ENCODE measurements around the gene PTGES3. TPM values are rescaled to one million over a fixed set of nuclear protein-coding genes. Genes with fewer than 3 reads are reported as not detected.

Gene PTGES3
- total and polyA plus RNA-seq, 10 of the 15 experiments (the other 5 are each of a cell fraction or from before 2014, with no cell fraction given), result 117 to 520 (median 175) TPM

DNA sequence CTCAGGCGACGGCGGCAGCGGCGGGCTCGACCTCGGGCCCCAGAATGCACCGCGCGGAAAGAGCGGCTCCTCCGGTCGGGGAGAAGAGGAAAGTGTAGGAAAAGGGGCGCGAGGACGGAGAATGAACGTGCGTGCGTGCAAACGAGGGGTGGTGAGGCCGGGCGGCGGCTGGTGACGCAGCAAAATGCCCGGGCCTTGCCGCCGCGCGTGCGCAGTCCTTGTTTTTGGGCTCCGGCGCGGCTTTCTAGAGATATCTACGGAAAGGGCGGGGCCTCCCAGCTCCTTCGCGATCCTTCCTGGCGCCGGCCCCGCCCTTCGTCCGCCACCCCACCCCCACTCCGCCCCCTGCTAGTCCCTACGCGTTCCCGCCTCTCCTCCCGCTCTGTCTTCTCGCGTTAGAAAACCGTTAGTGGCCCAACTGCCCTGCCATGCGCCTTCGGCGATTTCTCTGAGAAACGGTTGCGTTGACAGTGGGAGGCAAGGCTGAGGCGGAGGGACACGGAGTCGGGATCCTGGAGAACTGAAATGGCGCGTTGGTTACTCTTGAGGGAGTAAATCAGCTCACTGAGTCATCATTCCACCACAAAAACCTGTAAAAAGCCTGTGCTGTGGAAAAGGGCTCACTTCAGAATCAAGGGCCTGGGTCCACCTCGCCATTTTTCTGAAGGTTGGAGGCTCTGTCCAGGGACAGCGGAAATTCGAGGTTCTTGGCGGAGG lies at the start of gene PTGES3 (continued):
- TF ChIP-seq BCL11A (IDR thresholded peaks at IDR 0.05; ENCODE audit: low read depth, low read length), result no peak
- TF ChIP-seq ZNF217 (IDR thresholded peaks at IDR 0.05), result no peak
- TF ChIP-seq WRNIP1 (IDR thresholded peaks at IDR 0.05; ENCODE audit: borderline replicate concordance, low read depth, low read length), result no peak
- TF ChIP-seq, protein P1, sequence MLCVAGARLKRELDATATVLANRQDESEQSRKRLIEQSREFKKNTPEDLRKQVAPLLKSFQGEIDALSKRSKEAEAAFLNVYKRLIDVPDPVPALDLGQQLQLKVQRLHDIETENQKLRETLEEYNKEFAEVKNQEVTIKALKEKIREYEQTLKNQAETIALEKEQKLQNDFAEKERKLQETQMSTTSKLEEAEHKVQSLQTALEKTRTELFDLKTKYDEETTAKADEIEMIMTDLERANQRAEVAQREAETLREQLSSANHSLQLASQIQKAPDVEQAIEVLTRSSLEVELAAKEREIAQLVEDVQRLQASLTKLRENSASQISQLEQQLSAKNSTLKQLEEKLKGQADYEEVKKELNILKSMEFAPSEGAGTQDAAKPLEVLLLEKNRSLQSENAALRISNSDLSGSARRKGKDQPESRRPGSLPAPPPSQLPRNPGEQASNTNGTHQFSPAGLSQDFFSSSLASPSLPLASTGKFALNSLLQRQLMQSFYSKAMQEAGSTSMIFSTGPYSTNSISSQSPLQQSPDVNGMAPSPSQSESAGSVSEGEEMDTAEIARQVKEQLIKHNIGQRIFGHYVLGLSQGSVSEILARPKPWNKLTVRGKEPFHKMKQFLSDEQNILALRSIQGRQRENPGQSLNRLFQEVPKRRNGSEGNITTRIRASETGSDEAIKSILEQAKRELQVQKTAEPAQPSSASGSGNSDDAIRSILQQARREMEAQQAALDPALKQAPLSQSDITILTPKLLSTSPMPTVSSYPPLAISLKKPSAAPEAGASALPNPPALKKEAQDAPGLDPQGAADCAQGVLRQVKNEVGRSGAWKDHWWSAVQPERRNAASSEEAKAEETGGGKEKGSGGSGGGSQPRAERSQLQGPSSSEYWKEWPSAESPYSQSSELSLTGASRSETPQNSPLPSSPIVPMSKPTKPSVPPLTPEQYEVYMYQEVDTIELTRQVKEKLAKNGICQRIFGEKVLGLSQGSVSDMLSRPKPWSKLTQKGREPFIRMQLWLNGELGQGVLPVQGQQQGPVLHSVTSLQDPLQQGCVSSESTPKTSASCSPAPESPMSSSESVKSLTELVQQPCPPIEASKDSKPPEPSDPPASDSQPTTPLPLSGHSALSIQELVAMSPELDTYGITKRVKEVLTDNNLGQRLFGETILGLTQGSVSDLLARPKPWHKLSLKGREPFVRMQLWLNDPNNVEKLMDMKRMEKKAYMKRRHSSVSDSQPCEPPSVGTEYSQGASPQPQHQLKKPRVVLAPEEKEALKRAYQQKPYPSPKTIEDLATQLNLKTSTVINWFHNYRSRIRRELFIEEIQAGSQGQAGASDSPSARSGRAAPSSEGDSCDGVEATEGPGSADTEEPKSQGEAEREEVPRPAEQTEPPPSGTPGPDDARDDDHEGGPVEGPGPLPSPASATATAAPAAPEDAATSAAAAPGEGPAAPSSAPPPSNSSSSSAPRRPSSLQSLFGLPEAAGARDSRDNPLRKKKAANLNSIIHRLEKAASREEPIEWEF (IDR thresholded peaks at IDR 0.05; ENCODE audit: insufficient replicate concordance, low read depth, low read length), result no peak
- peak; percentile 93 for TF ChIP-seq POLR2A (IDR thresholded peaks at IDR 0.05; ENCODE audit: low read depth, low read length)
- TF ChIP-seq SIN3A (IDR thresholded peaks at IDR 0.05; ENCODE audit: low read depth, low read length), result peak; percentile 75
- TF ChIP-seq ZNF592 (IDR thresholded peaks at IDR 0.05), result no peak
- TF ChIP-seq CHD2 (IDR thresholded peaks at IDR 0.05; ENCODE audit: borderline replicate concordance, low read depth, low read length), result peak; percentile 97
- no peak for TF ChIP-seq FOS (IDR thresholded peaks at IDR 0.05; ENCODE audit: borderline replicate concordance, extremely low read depth, insufficient read length)
- TF ChIP-seq GABPA (IDR thresholded peaks at IDR 0.05; ENCODE audit: low read depth), result peak; percentile 40; the same call in 1 of the 2 replicates
- TF ChIP-seq NRF1 (conservative IDR thresholded peaks at IDR 0.05; ENCODE audit: low read depth, low read length), result peak; percentile 45; the same call in 1 of the 2 replicates
- TF ChIP-seq TCF7 (IDR thresholded peaks at IDR 0.05; ENCODE audit: borderline replicate concordance), result no peak
- no peak for TF ChIP-seq SMARCA5 (IDR thresholded peaks at IDR 0.05)
- no peak for TF ChIP-seq RAD51 (IDR thresholded peaks at IDR 0.05)
- TF ChIP-seq NBN (IDR thresholded peaks at IDR 0.05), result peak; percentile 79
- TF ChIP-seq NR2F1 (conservative IDR thresholded peaks at IDR 0.05), result no peak
- TF ChIP-seq PAX5 (IDR thresholded peaks at IDR 0.05; ENCODE audit: borderline replicate concordance, low read depth, low read length), result 0 out of 2 replicates have a peak, but pooled peaks have one; percentile 11
- no peak for TF ChIP-seq PBX3 (IDR thresholded peaks at IDR 0.05; ENCODE audit: insufficient replicate concordance, low read depth, low read length)
- TF ChIP-seq CTCF (IDR thresholded peaks at IDR 0.05 in 2 of 3, conservative IDR thresholded peaks at IDR 0.05 in 1 of 3; ENCODE audit: control insufficient read depth in 2 of 3, extremely low read depth in 1 of 3, insufficient read depth in 1 of 3, low read depth in 3 of 3, low read length in 3 of 3), result no peak
